CD4-positive, alpha-beta T cell (primary cell): ENCODE data around the gene TGFBI. TPM values are rescaled to one million over a fixed set of nuclear protein-coding genes. Genes with fewer than 3 reads are reported as not detected.

Source experiments
- ATAC-seq: fragments of 200-7000 bp; cut with Tn5 transposase; one replicate; pipeline ENCODE4 v1.10.0; 2022; ENCODE audit warnings: mild to moderate bottlenecking; ENCODE audit not compliant: poor library complexity
- CTCF ChIA-PET: fragments of 350-600 bp; sonication (Branson Sonifier 250); formaldehyde crosslinking; loops from one replicate; lab custom pipeline; 2021; ENCODE audit warnings: antibody characterized with exemption, inconsistent platforms; lab: Charles Lee
- POLR2A ChIA-PET: fragments of 350-600 bp; sonication (Branson Sonifier 250); formaldehyde crosslinking; loops from one replicate; lab custom pipeline; 2021; ENCODE audit warnings: antibody characterized with exemption, inconsistent platforms; lab: Charles Lee
- DNase-seq, 14 experiments: peaks; one replicate each; pipeline ENCODE4 v3.0.0-alpha.2; 2013 to 2020; ENCODE audit warnings: mixed read lengths in 2 of 14
- H3K27ac ChIP-seq, 2 donors: one replicate each; pipeline versions ENCODE4 v1.5.1 to v1.7.0; 2013; ENCODE audit warnings: low read length in 2 of 2, low read depth in 1 of 2, mild to moderate bottlenecking in 1 of 2
- H3K27me3 ChIP-seq, 2 experiments: 1 replicate in 1 of 2; 2 replicates in 1 of 2; pipeline versions ENCODE4 v1.6.1 to v1.7.0; 2013; ENCODE audit warnings: low read length in 2 of 2, control low read depth in 1 of 2, mild to moderate bottlenecking in 1 of 2, moderate library complexity in 1 of 2; ENCODE audit not compliant: insufficient read depth in 2 of 2, control insufficient read depth in 1 of 2
- H3K36me3 ChIP-seq: one replicate; pipeline ENCODE4 v1.6.1; 2013; ENCODE audit warnings: low read length, control low read depth; ENCODE audit not compliant: insufficient read depth
- H3K4me1 ChIP-seq: one replicate; pipeline ENCODE4 v1.6.1; 2013; ENCODE audit warnings: low read length, control low read depth; ENCODE audit not compliant: insufficient read depth
- H3K4me3 ChIP-seq: one replicate; pipeline ENCODE4 v1.5.1; 2013; ENCODE audit warnings: mild to moderate bottlenecking, low read length, moderate library complexity
- H3K9me3 ChIP-seq, 2 experiments: 1 replicate in 1 of 2; 2 replicates in 1 of 2; pipeline versions ENCODE4 v1.6.1 to v1.7.0; 2013; ENCODE audit warnings: low read length in 2 of 2, mild to moderate bottlenecking in 2 of 2, control low read depth in 1 of 2, moderate library complexity in 1 of 2; ENCODE audit not compliant: control insufficient read depth in 1 of 2, insufficient read depth in 1 of 2
- H3K27ac Mint-ChIP-seq: one replicate; pipeline ENCODE4 v1.8.0; 2020; ENCODE audit warnings: mixed read lengths
- H3K27me3 Mint-ChIP-seq: one replicate; pipeline ENCODE4 v1.8.0; 2021; ENCODE audit warnings: mixed read lengths
- H3K36me3 Mint-ChIP-seq: one replicate; pipeline ENCODE4 v1.8.0; 2021; ENCODE audit warnings: low read depth, mixed read lengths
- H3K4me1 Mint-ChIP-seq: one replicate; pipeline ENCODE4 v1.8.0; 2021; ENCODE audit warnings: low read depth, mixed read lengths
- H3K4me3 Mint-ChIP-seq: one replicate; pipeline ENCODE4 v1.8.0; 2020; ENCODE audit warnings: mild to moderate bottlenecking, mixed read lengths
- H3K9me3 Mint-ChIP-seq: one replicate; pipeline ENCODE4 v1.8.0; 2020; ENCODE audit warnings: mixed read lengths
- intact Hi-C, 2 experiments: fragments of 100-400 bp; cut with DNase I in 1 of 2; cut with micrococcal nuclease in 1 of 2; formaldehyde crosslinking; loops; one replicate each; pipeline versions ENCODE4 v1.15.1 to v1.9.0; 2023 to 2025; cut with DNase I, micrococcal nuclease
- total RNA-seq, 174 experiments: library from RNA in 2 of 174; stranded (reverse) in 2 of 174; gene quantifications; one replicate each; pipeline ENCODE4 v1.2.3 and lab custom pipeline; 2021 to 2026
- TF ChIP-seq, protein P1 (sequence below): fragments of 200-600 bp; IDR thresholded peaks from one replicate; pipeline ENCODE4 v1.8.0; 2022; ENCODE audit warnings: antibody characterized with exemption, mild to moderate bottlenecking

The TGFBI gene
- total RNA-seq, 2 experiments from 2014 or later, result 4.8 to 5.9 TPM

DNA sequence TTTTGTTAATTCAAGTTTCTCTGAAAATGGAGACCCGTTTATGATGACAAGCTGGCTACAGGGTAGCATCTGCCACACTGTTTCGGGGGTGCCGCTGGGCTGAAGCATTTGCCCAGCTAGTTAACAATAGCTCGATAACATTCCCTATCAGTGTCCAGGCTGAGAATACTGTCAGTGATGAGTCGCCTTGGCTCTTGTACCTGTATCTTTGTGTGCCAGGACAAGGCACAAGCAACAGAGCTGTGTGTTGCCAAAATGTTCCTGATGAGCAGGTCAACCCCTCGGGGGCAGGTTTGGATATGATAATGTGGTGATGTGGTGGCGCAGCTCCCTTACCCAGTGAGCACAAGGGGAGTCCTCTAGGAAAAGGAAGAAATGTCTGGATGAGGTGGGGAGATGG lies 7.0 kb downstream of the TGFBI start:
- POLR2A ChIA-PET, result no interaction called here
- Histone ChIP-seq H3K27ac (peak overlapping the region; percentile 5 to 82), H3K4me1 (peaks cover 39% of the 10 kb centered on the region), H3K36me3 (no peaks in the 10 kb centered on the region), H3K27me3 (no peaks in the 10 kb centered on the region), H3K4me3 (no peak overlapping the region), H3K9me3 (peaks cover 0 to 4% of the 10 kb centered on the region in 2 experiments)
- Mint-ChIP-seq H3K27ac (peak overlapping the region; percentile 84), H3K27me3 (no peaks in the 10 kb centered on the region), H3K4me3 (no peak overlapping the region), H3K36me3 (no peaks in the 10 kb centered on the region), H3K9me3 (no peaks in the 10 kb centered on the region), H3K4me1 (peaks cover 24% of the 10 kb centered on the region)
- intact Hi-C loops, result no loop called here
- CTCF ChIA-PET, result no interaction called here
- TF ChIP-seq, protein P1, sequence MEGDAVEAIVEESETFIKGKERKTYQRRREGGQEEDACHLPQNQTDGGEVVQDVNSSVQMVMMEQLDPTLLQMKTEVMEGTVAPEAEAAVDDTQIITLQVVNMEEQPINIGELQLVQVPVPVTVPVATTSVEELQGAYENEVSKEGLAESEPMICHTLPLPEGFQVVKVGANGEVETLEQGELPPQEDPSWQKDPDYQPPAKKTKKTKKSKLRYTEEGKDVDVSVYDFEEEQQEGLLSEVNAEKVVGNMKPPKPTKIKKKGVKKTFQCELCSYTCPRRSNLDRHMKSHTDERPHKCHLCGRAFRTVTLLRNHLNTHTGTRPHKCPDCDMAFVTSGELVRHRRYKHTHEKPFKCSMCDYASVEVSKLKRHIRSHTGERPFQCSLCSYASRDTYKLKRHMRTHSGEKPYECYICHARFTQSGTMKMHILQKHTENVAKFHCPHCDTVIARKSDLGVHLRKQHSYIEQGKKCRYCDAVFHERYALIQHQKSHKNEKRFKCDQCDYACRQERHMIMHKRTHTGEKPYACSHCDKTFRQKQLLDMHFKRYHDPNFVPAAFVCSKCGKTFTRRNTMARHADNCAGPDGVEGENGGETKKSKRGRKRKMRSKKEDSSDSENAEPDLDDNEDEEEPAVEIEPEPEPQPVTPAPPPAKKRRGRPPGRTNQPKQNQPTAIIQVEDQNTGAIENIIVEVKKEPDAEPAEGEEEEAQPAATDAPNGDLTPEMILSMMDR, result no peak
- DNase-seq, result no peak
- no peak for ATAC-seq

DNA sequence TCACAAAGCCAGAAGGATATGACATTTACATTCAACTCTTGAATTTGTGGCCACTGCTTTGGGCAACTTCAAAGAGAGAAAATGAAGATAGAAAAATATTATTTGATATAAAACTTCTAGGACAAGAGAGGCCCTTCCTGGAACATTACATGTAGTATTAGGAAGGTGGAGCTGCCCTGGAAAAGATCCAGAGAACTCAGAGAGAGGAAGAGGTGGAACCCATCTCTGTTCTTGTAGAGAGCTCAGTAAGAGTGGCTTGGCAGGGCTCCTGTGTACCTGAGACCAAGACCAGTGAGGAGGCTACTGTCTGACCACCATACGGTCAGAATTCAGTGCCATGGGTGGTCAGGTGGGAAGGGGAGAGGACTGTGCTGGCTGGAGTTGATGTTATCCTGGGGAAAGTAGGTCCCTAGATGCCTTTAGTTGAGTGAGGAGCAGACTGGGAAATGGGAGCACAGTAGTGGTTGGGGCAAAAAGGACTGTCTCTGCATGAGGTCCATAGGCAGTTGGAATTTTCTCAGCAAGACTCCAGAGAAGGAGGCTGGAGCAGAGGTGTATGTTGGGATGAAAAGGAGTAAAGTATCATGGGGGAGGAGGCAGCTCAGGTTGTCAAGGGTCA lies 7.6 kb downstream of the TGFBI start:
- H3K27me3 ChIP-seq, result no peaks in the 10 kb centered on the region
- H3K4me3 Mint-ChIP-seq, result peak overlapping the region; percentile 66
- ATAC-seq, result no peak
- CTCF ChIA-PET, result no interaction called here
- no peaks in the 10 kb centered on the region for H3K9me3 Mint-ChIP-seq
- no peak for DNase-seq
- H3K27me3 Mint-ChIP-seq, result no peaks in the 10 kb centered on the region
- peaks cover 0 to 4% of the 10 kb centered on the region in 2 experiments for H3K9me3 ChIP-seq
- no peaks in the 10 kb centered on the region for H3K36me3 ChIP-seq
- POLR2A ChIA-PET, result interaction anchor here (0.7 to 1.8 kb wide), 2 partner anchors 8 to 582 kb away, joined by 3 to 10 read pairs; partner anchors contain the start of gene TGFBI
- H3K4me1 ChIP-seq, result peaks cover 41% of the 10 kb centered on the region
- H3K4me1 Mint-ChIP-seq, result peaks cover 26% of the 10 kb centered on the region
- no peak overlapping the region for H3K4me3 ChIP-seq
- TF ChIP-seq, protein P1, result no peak
- peak overlapping the region; percentile 5 to 82 for H3K27ac ChIP-seq
- intact Hi-C loops, result no loop called here
- no peaks in the 10 kb centered on the region for H3K36me3 Mint-ChIP-seq
- peak overlapping the region; percentile 84 for H3K27ac Mint-ChIP-seq

DNA sequence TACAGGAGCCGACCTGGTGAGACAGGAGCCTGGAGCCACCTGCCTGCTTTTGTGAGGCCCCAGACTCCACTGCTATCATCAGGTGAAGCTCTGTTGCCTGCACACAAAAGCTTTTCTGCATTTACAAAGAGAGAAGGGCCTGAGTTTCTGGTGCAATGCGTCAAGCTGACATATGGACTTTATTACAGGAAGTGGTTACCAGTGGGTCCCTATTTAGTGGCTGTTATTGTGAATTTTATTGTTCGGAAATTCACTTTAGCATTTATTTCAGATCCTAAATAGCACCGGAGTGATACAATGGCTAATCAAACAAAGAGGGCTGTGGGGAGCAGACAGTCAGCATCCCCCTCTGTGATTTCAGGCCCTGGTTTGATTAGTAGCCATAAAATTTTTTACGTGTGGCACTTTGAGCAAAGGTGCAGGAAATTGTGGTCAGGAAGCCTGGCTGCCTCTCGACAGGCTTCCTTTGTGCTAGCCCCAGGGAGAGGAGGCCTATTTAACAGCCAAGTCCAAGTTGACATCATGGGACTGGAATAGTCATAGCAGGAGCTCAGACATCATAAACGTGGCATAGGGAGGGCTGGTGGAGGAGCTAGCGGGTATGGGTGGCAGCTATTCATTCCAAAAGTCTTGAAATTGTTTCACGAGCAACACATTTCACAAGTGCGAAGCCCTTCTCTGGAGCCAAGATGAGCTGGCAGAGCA lies 8.4 kb downstream of the TGFBI start:
- ATAC-seq, result peak; percentile 80
- Histone ChIP-seq H3K9me3 (peaks cover 0 to 4% of the 10 kb centered on the region in 2 experiments), H3K36me3 (no peaks in the 10 kb centered on the region), H3K4me3 (no peak overlapping the region), H3K4me1 (peaks cover 39% of the 10 kb centered on the region), H3K27ac (peak overlapping the region; percentile 22 to 82), H3K27me3 (no peaks in the 10 kb centered on the region)
- peak overlapping the region; percentile 84 for H3K27ac Mint-ChIP-seq
- peaks cover 34% of the 10 kb centered on the region for H3K4me1 Mint-ChIP-seq
- no peaks in the 10 kb centered on the region for H3K27me3 Mint-ChIP-seq
- TF ChIP-seq, protein P1, result no peak
- H3K4me3 Mint-ChIP-seq, result peak overlapping the region; percentile 16
- POLR2A ChIA-PET, result interaction anchor here (0.7 to 1.8 kb wide), 2 partner anchors 9 to 581 kb away, joined by 3 to 10 read pairs; partner anchors contain the start of gene TGFBI
- CTCF ChIA-PET, result no interaction called here
- intact Hi-C loops, result no loop called here
- peak in 6 of 14 experiments; percentile 9 to 78 (median 38) for DNase-seq
- H3K9me3 Mint-ChIP-seq, result no peaks in the 10 kb centered on the region
- H3K36me3 Mint-ChIP-seq, result no peaks in the 10 kb centered on the region
